Measurements from ENCODE around the gene DENND6B. TPM values are rescaled to one million over a fixed set of nuclear protein-coding genes. Genes with fewer than 3 reads are reported as not detected.
"Not testable (repeated sequence)": the region's sequence is repeated elsewhere in the genome, so short reads cannot be mapped to it uniquely, and the experiment has no call there.

The DENND6B gene
- total RNA-seq, 1 donor from 2014 or later, result 3.3 TPM

GRCh38 chr22:50339945-50340879 is 13.4 kb upstream of the DENND6B start:
- intact Hi-C loops (cut with micrococcal nuclease), result loop anchor here (5.0 kb wide), 2 partner anchors 132 to 282 kb away; no protein-coding TSS in a partner anchor

- intact Hi-C loops (cut with micrococcal nuclease), result no loop called here
Observed at GRCh38 chr22:50338860-50339462, 12.1 kb upstream of the DENND6B start.

GRCh38 chr22:50338042-50338573 is 11.3 kb upstream of the DENND6B start:
- intact Hi-C loops (cut with micrococcal nuclease), result no loop called here

GRCh38 chr22:50337262-50338041 is 10.6 kb upstream of the DENND6B start:
- intact Hi-C loops (cut with micrococcal nuclease), result no loop called here

GRCh38 chr22:50334433-50334832 is 7.6 kb upstream of the DENND6B start:
- intact Hi-C loops (cut with micrococcal nuclease), result not testable (repeated sequence)

- intact Hi-C loops (cut with micrococcal nuclease), result loop anchor here (5.0 kb wide), 1 partner anchor 77 kb away; the partner anchor contains the start of gene HDAC10
Observed at GRCh38 chr22:50329236-50329635, 2.4 kb upstream of the DENND6B start.

DNA sequence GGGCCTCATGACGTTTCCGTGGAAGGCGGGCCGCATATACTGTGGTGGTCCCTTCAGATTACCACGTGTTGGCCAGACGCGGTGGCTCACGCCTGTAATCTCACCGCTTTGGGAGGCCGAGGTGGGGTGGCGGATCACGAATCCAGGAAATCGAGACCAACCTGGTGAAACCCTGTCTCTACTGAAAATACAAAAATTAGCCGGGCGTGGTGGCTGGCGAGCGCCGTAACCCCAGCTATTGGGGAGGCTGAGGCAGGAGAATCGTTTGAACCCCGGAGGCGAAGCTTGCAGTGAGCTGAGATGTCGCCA is 853 bp upstream of the DENND6B start:
- intact Hi-C loops (cut with micrococcal nuclease), result loop anchor here (2.0 to 5.0 kb wide), 2 partner anchors 57 to 75 kb away; partner anchors contain the start of genes HDAC10 and MAPK11

- intact Hi-C loops (cut with micrococcal nuclease), result loop anchor here (2.0 to 5.0 kb wide), 2 partner anchors 56 to 74 kb away; partner anchors contain the start of genes HDAC10 and MAPK11
Observed at GRCh38 chr22:50326225-50326955, 422 bp downstream of the DENND6B start.

- intact Hi-C loops (cut with micrococcal nuclease), result loop anchor here (2.0 to 5.0 kb wide), 2 partner anchors 55 to 73 kb away; partner anchors contain the start of genes HDAC10 and MAPK11
Observed at GRCh38 chr22:50325444-50326224, 1.2 kb downstream of the DENND6B start.

DNA sequence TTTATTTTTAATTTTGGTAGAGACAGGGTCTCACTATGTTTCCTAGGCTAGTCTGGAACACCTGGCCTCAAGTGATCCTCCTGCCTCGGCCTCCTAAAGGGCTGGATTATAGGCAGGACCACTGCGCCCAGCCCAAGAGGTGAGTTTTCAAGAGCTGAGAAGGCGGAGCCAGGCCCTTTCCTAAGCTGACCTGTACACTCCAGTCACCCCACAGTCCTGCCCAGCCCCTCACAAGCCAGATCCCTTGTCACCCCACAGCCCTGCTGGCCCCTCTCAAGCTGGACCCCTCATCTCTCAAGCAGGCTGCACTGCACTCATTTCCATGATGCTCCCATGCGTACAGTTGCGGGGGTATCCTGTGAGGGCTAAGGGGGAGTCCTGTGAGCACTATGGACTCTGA is 2.9 kb downstream of the DENND6B start:
- intact Hi-C loops (cut with micrococcal nuclease), result no loop called here

GRCh38 chr22:50322382-50323104 is 4.3 kb downstream of the DENND6B start:
- intact Hi-C loops (cut with micrococcal nuclease), result not testable (repeated sequence)

DNA sequence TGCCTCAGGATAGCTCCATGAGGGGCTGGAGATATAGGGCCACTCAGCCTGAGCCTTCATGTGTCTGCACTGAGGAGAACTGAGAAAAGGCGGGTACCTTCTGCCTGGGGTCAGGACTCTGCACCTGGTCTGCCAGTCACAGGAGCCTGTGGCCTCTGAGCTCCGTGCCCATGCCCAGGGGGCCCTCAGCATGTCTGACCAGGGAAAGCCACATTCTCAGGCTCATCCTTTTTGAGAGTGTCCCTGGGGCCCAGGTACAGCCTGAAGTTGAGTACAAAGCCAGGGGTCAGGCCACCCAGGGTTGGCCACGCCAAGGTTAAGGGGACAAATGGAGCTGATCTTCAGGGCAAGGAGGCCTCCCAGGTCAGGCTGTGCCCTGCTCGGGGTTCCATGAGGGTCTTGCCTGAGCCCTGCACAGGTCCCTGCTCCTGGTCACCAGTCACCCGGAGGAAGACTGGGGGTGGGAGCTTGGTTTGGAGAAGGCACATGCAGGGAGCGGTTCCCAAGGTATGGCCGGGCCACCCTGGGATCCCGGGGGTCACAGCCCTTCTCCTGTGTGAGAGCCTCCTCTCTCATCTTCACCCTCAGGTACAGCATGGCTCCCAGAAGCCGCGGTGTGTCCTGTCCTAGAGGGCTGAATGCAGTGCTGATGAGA is 6.0 kb downstream of the DENND6B start:
- intact Hi-C loops (cut with micrococcal nuclease), result no loop called here

- intact Hi-C loops (cut with micrococcal nuclease), result no loop called here
Observed at GRCh38 chr22:50320116-50320515, 6.7 kb downstream of the DENND6B start.

DNA sequence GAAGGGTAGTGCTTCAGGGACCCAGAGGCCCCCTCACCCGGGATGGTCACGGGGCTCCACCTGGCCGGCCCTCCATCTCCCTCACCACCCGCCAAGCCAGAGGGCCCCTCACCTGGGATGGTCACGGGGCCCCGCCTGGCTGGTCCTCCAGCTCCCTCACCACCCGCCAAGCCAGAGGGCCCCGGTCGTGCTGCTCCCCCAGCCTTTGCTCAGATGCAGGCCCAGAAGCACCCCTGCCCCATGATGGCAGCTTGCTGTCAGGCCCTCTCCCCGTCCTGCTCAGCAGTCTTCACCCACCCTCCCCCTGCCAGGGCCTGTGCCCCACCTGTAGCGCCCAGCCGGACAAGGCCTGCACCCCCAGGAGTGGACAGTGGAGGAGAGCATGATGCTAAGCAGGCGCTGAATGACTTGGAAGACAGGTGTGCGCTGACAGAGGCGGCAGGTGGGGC is 7.3 kb downstream of the DENND6B start:
- intact Hi-C loops (cut with micrococcal nuclease), result no loop called here

GRCh38 chr22:50318698-50319411 is 8.0 kb downstream of the DENND6B start:
- intact Hi-C loops (cut with micrococcal nuclease), result no loop called here

DNA sequence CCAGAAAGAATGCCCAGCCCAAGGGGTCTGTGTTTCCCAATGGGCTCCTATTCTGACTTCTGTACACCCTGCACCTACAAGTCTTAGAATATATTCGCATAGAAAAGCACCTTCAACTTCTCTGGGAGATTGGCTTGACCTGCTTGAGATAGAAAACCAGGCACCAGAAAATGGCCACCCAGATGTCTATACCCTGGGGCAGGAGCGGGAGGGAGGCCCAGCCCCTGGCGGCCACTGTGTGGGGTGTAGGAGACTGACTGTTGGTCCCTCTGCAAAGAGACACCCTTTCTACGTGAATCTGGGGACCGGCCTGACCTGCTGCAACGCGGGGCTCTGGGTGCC is 8.5 kb downstream of the DENND6B start:
- intact Hi-C loops (cut with micrococcal nuclease), result no loop called here

- intact Hi-C loops (cut with micrococcal nuclease), result no loop called here
Observed at GRCh38 chr22:50317674-50318073, 9.1 kb downstream of the DENND6B start.

GRCh38 chr22:50317178-50317577 is 9.6 kb downstream of the DENND6B start:
- intact Hi-C loops (cut with micrococcal nuclease), result no loop called here
